PFSK-1 (cell line): Measurements from ENCODE around the gene RIN3.

Experiments used
- FOXP2 ChIP-seq: optimal IDR thresholded peaks from 2 replicates; pipeline ENCODE3; 2011; ENCODE audit warnings: borderline replicate concordance, control low read depth, inconsistent platforms; ENCODE audit not compliant: insufficient read depth; ENCODE audit errors: extremely low read length, extremely low read depth
- POLR2AphosphoS5 ChIP-seq: IDR thresholded peaks from 2 replicates; pipeline ENCODE4 v1.6.1; 2012; ENCODE audit warnings: low read depth, mild to moderate bottlenecking, control low read depth, low read length, moderate library complexity
- REST ChIP-seq, 2 experiments: IDR thresholded peaks; 2 replicates each; pipeline versions ENCODE4 v1.6.1 to v1.8.0; 2011 to 2012; ENCODE audit warnings: low read depth in 2 of 2, low read length in 2 of 2, control low read depth in 1 of 2, inconsistent platforms in 1 of 2, mild to moderate bottlenecking in 1 of 2, moderate library complexity in 1 of 2; ENCODE audit not compliant: insufficient read depth in 1 of 2
- SIN3A ChIP-seq: IDR thresholded peaks from 2 replicates; pipeline ENCODE4 v1.6.1; 2012; ENCODE audit warnings: mild to moderate bottlenecking, low read length, moderate library complexity, borderline replicate concordance; ENCODE audit not compliant: insufficient read depth
- TAF1 ChIP-seq: IDR thresholded peaks from 2 replicates; pipeline ENCODE4 v1.6.1; 2012; ENCODE audit warnings: low read length, control low read depth, borderline replicate concordance; ENCODE audit not compliant: insufficient read depth

Gene RIN3

GRCh38 chr14:92555465-92556111, 42.0 kb downstream of the RIN3 start:
- TF ChIP-seq TAF1 (no peak), FOXP2 (no peak), SIN3A (no peak), REST (IDR thresholded peaks at IDR 0.05; ENCODE audit: insufficient read depth in 1 of 2, low read depth in 2 of 2, low read length in 2 of 2) (no peak), POLR2AphosphoS5 (no peak)

- TF ChIP-seq POLR2AphosphoS5: no peak
- no peak for TF ChIP-seq SIN3A
- no peak for TF ChIP-seq TAF1
- TF ChIP-seq REST (IDR thresholded peaks at IDR 0.05; ENCODE audit: insufficient read depth in 1 of 2, low read depth in 2 of 2, low read length in 2 of 2): no peak
- TF ChIP-seq FOXP2: no peak
Measured at GRCh38 chr14:92556255-92556741, 42.7 kb downstream of the RIN3 start.

- TF ChIP-seq TAF1 (no peak), FOXP2 (no peak), SIN3A (no peak), REST (IDR thresholded peaks at IDR 0.05; ENCODE audit: insufficient read depth in 1 of 2, low read depth in 2 of 2, low read length in 2 of 2) (no peak), POLR2AphosphoS5 (no peak)
Measured at GRCh38 chr14:92556863-92557543, 43.4 kb downstream of the RIN3 start.

- no peak for TF ChIP-seq TAF1
- no peak for TF ChIP-seq POLR2AphosphoS5
- no peak for TF ChIP-seq SIN3A
- no peak for TF ChIP-seq REST (IDR thresholded peaks at IDR 0.05; ENCODE audit: insufficient read depth in 1 of 2, low read depth in 2 of 2, low read length in 2 of 2)
- TF ChIP-seq FOXP2: no peak
Measured at GRCh38 chr14:92557544-92557912, 43.9 kb downstream of the RIN3 start.
